ENCODE measurements around the gene RPS15.

RPS15 gene

DNA sequence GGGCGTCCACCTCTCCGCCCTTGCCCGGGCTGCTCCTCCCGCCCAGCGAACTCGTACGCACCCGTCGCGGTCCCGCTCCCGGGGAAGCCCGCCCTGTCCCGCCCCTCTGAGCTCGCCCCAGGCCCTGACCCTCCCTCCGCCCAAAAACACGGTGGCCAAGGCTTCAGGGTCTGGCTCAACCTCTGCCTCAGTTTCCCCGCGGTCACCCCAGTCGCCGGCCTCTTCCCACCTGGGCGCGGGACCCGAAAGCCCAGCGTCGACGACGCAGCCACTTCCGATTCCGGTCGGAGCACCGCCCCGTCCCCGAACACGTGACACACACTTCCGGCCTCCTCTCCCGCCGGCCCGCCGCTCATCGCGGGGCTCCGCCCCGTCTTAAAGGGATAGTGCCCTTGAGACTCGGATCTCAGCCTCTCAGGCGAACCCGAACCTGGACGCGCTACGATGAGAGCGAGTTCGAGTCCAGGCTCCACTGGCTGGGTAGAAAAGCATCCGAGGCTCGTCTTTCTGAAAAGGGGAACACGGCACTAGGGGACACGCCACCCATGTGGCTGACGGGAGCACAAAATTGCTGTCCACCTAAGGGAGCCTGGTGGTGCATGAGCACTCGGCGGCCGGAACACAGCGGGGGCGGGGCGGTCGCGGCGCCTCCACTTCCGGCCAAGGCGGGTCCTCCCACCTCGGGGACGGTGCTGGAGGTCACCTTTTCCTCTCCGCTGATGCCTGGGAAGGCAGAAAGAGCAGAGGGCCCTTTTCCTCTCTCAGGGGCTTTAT, 40.9 kb downstream of the RPS15 start, which contains the start of gene C19orf25:
TSS of gene C19orf25 (minus strand) at position 282 of the 774 bp plus-strand sequence. CDS start 312 bp downstream, outside the sequence.
- DNase-seq (ENCODE audit: insufficient read length, low spot score) (peak; percentile 91), FAIRE-seq (peak; percentile 93)

GRCh38 chr19:1481224-1481892, 43.2 kb downstream of the RPS15 start:
- DNase-seq (ENCODE audit: insufficient read length, low spot score) (no peak), FAIRE-seq (no peak)

DNA sequence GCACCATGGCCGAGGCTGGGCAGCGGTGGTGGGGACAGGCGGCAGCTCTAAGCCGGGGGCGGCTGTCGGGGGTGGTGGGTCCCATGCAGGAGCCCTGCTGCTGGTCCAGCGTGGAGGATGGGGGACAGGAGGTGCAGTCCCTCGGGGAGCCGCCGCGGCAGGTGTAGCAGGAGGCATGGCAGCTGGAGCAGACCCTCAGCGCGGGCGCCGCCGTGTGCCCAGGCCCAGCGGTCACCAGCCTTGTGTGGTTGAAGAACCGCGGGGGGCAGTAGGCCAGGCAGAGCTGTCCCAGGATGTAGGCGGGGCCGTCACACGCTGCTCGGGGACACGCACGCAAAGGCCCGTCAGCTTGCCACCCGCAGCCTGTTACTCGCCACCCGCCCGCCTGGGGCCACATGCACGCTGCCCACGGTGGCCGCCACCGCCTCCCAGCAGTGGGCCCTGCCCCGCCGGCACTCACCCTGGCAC, 43.7 kb downstream of the RPS15 start:
- FAIRE-seq, result no peak
- DNase-seq (ENCODE audit: insufficient read length, low spot score), result no peak

DNA sequence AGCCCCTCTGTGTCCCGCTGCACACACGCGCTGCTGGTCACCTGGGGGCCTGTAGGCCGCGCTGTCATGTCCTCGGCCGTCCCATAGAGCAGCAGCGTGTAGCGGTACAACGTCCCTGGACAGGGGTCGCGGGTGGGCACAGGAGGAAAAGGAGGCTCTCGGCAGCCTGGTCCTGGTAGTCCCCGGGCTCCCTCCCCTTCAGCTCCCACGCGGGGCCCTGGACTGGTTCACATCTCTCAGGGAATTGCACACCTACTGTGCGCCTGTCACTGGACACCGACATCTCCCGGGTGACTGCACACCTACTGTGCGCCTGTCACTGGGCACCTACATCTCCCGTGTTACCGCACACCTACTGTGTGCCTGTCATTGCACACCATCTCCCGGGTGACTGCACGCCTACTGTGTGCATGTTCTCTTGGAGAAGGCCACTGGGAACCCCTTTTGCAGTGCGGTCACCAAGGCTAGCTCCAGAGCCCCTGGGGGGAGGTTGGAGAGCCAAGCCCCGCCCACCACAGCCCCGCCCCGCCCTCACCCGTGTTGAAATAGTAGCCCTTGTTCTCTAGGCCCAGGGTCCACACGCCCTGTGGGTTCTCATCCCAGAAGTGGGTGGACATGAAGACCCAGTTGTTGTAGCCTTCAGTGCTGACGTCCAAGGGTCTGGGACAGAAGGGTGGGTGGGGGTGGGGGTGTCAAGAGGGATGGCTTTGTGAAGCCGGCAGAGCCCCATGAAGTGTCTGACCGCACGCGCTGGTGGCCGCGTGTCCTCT, 44.4 kb downstream of the RPS15 start:
- FAIRE-seq (no peak), DNase-seq (ENCODE audit: insufficient read length, low spot score) (no peak)

DNA sequence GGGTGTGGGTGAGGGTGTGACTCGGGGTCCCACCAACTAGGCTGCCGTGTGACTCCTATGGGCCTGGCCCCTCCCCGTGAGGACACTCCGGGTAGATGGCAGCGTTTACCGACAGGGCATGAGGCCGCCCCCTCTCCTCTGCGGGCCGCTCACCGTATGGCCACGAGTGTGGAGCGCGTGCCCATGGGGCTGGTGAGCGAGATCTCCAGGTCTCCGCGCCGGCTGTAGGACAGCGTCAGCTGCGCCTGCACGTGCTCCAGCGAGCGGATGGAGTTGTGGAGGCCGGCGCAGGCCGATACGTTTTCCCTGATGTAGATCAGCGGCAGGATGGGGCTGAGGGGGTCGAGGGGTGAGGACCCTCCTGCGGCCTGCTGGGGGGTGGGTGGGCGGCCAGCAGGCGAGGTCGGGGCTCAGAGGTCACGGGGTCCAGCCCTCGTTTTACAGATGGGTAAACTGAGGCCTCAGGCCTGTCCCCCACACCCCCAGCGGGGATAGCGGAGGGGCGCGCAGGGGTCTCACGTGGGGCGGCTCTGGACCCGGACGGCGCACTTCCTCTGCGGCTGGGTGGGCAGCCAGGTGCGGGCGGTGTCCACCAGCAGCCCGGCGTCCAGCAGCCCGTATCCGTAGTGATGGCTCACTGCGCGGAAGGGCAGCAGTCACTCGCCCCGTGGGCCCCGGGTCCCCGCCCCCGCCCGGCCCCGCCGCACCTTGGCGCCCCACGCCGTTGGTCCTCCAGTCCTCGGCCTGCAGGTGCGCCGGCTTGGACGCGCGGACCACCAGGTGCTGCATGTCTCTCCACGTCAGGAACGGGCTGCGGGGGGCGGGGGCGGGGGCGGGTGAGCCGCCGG, 45.2 kb downstream of the RPS15 start:
- no peak for FAIRE-seq
- DNase-seq (ENCODE audit: insufficient read length, low spot score), result no peak

DNA sequence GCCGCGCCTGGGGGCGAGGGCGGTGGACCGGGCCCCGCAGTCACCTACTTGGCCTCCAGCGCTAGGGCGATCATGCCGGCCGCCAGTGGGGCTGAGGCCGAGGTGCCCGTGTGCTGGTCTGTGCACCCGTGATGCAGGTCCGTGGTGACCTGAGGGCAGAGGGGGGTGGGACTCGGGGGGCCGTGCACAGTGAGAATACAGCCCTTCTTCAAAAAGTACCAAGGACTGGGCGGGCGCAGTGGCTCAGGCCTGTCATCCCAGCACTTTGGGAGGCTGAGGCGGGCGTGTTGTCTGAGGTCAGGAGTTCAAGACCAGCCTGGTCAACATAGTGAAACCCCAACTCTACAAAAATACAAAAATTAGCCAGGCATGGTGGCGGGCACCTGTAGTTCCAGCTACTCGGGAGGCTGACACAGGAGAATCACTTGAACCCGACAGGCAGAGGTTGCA, 45.8 kb downstream of the RPS15 start:
- DNase-seq (ENCODE audit: insufficient read length, low spot score) (no peak), FAIRE-seq (no peak)

DNA sequence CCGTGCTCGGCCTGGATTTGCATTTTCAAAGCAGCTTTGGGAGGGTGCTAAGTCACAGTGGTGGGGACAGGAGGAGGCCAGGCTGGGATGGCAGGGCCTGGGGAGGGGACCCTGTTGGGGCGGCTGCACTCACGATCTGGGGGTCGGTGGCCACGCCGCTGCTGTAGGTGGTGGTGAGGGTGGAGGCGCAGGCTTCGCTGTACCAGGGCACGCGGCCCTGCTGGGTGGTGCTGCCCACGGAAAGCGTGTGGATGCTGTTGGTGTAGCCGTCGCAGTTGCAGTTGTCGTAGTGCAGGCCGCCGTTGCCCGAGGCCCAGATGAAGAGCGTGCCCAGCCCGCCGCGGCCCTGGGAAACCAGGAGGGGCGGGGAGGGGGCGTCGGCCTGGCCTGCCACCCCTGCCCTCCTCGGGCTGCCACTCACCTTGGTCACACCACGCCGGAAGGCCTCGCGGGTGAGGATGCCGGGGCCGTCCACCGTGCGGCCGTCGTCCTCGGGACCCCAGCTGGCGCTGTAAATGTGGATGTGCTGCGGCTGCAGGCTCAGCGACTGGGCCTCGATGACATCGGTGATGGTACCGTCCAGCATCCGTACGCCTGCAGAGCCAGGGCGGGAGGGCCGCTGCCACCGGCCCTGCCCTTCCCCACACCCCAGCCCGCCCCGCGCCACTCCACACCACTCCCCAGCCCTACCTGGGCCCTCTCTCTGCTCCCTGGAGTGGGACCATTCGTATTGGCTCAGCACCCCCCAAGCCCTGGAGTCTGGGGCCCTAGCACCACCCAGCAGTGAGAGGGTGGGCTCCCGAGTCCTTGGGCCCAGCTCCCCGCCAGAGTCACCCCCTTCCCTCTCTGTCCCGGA, 48.8 kb downstream of the RPS15 start:
- no peak for DNase-seq (ENCODE audit: insufficient read length, low spot score)
- FAIRE-seq, result no peak

DNA sequence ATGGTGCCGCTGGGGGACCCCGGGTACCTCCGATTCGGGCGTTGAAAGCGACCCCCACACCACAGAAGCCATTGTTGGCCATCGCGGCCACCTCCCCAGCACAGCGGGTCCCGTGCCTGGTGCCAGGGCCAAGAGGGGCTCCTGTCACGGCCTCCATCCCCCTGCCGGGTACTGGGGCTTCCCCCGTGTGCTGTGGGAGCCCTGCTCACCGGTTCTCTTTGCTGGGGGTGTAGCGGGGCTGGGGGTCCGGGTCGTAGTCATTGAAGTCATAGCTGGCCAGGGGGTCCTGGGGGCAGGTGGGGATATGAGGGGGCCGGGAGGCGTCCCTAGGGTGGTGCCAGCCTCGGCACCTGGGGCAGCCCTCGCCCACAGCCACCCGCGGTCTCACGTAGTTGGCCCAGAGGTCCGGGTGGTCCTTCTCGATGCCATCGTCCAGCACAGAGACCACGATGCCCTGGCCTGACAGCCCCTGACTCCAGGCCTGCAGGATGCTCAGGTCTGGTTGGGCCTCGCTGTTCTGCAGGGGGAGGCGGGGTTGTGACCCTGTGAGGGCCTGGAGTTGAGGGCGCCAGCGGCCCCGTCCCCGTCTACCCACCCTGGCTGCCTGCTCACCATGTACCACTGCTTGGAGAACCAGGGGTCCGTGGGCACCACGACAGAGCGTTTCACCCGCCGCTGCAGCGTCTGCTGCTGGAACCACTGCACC, 49.5 kb downstream of the RPS15 start:
- DNase-seq (ENCODE audit: insufficient read length, low spot score), result no peak
- no peak for FAIRE-seq

- FAIRE-seq, result no peak
Measured at GRCh38 chr19:1488282-1488601, 50.0 kb downstream of the RPS15 start.

DNA sequence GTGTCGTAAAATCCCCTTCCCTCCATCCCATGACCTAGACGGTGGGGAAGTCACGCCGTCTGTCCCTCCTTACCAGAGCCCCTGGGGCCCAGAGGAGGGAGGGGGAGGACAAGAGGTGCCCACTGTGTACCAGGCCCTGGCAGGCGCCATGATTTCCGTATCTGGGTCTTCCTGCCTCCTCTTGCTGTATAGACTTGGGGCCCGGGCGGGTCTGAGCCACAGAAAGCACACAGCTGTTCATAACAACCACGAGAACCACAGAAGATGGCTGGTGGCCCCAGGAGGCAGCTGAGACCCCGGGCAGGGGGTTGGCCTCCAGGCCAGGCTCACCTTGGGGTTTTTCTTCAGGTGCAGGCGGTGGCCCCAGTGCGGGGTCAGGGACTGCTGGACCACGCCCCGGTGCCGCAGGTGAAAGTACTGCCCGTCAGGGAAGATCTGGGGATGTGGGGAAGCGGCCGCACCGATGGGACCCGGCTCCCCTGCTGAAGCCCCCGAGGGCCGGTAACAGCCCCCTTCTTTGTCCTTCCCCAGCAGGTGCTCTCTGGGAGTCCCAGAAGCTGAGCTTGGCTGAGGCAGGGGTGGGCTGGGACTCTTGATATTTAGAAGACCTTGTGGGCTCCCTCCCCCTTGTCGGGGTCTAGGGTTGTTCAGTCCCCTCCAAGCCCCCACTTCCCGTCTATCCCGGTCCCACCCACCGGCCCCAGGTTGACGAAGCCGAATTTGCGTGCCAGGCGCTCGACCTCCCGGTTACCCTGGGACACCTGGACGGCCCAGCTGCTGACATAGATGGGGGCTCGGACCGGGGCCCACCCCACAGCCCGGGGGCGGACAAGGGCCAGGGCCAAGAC, 51.5 kb downstream of the RPS15 start:
- no peak for FAIRE-seq
- no peak for DNase-seq (ENCODE audit: insufficient read length, low spot score)

More at GRCh38 chr19:1488282-1488601, 50.0 kb downstream of the RPS15 start:
- DNase-seq (ENCODE audit: insufficient read length, low spot score), result no peak
